Hematopoietic multipotent progenitor cell treated with erythropoietin and hydrocortisone succinate and interleukin-3 and kit ligand, for 8 days (in vitro differentiated cells): Measurements from ENCODE around the gene TNFRSF1A.

Source experiments
- DNase-seq: peaks from one replicate; pipeline ENCODE4 v3.0.0-alpha.2; 2015

TNFRSF1A gene

GRCh38 chr12:6323340-6323994, 18.4 kb downstream of the TNFRSF1A start:
- DNase-seq, result peak; percentile 76

- DNase-seq, result no peak
Observed at GRCh38 chr12:6322969-6323339, 18.9 kb downstream of the TNFRSF1A start.

GRCh38 chr12:6322352-6322751, 19.5 kb downstream of the TNFRSF1A start:
- no peak for DNase-seq

- no peak for DNase-seq
Observed at GRCh38 chr12:6321905-6322304, 20.0 kb downstream of the TNFRSF1A start.

GRCh38 chr12:6319446-6319845, 22.4 kb downstream of the TNFRSF1A start:
- DNase-seq, result no peak

GRCh38 chr12:6318440-6318879, 23.4 kb downstream of the TNFRSF1A start:
- DNase-seq, result no peak

GRCh38 chr12:6317693-6318439, 24.0 kb downstream of the TNFRSF1A start:
- DNase-seq, result no peak

GRCh38 chr12:6316921-6317692, 24.8 kb downstream of the TNFRSF1A start:
- DNase-seq, result peak; percentile 77

GRCh38 chr12:6315704-6316597, 25.9 kb downstream of the TNFRSF1A start:
- DNase-seq, result no peak

- DNase-seq, result no peak
Observed at GRCh38 chr12:6315184-6315583, 26.7 kb downstream of the TNFRSF1A start.

- no peak for DNase-seq
Observed at GRCh38 chr12:6314776-6315175, 27.1 kb downstream of the TNFRSF1A start.

- DNase-seq, result no peak
Observed at GRCh38 chr12:6313326-6313940, 28.4 kb downstream of the TNFRSF1A start.

GRCh38 chr12:6312529-6313325, 29.1 kb downstream of the TNFRSF1A start:
- no peak for DNase-seq

GRCh38 chr12:6311822-6312528, 29.9 kb downstream of the TNFRSF1A start:
- no peak for DNase-seq

GRCh38 chr12:6310771-6311610, 30.9 kb downstream of the TNFRSF1A start:
- DNase-seq, result no peak

GRCh38 chr12:6307529-6307928, 34.3 kb downstream of the TNFRSF1A start:
- no peak for DNase-seq

GRCh38 chr12:6306599-6307220, 35.2 kb downstream of the TNFRSF1A start:
- DNase-seq, result no peak

- DNase-seq, result no peak
Observed at GRCh38 chr12:6306151-6306550, 35.7 kb downstream of the TNFRSF1A start.

- no peak for DNase-seq
Observed at GRCh38 chr12:6303071-6303470, 38.8 kb downstream of the TNFRSF1A start.
